HG02981 (cell line): ENCODE data around the gene FAAP20.

ENCODE experiments used
- ATAC-seq: cut with Tn5 transposase; IDR thresholded peaks from one replicate; pipeline ENCODE4 v1.9.1; 2021; ENCODE audit warnings: mild to moderate bottlenecking, moderate library complexity; ENCODE audit not compliant: unreplicated experiment

FAAP20 gene

GRCh38 chr1:2212532-2213491, 18.2 kb upstream of the FAAP20 start:
- no peak for ATAC-seq

- no peak for ATAC-seq
These were observed 17.6 kb upstream of the FAAP20 start for GRCh38 chr1:2212274-2212531.

DNA sequence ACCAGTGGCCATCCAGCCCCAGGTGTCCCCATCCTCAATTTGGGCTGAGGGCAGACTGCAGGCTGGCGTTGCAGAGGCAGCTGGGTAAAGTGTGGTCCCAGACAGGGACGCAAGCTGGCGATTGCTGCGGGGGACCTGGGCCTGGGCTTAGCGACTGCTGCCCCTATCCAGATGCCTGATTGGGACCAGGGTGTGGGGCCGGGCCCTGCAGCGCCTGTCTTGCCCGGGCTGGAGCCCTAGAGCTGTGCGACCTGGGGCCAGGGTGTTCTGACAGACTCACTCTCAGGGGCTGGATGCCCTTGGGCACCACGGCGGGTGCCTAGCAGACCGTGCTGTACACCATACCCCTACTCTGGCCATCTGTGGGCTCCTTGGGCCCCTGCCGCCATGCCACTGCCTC, 16.2 kb upstream of the FAAP20 start:
- no peak for ATAC-seq

GRCh38 chr1:2210084-2210653, 15.6 kb upstream of the FAAP20 start:
- no peak for ATAC-seq

DNA sequence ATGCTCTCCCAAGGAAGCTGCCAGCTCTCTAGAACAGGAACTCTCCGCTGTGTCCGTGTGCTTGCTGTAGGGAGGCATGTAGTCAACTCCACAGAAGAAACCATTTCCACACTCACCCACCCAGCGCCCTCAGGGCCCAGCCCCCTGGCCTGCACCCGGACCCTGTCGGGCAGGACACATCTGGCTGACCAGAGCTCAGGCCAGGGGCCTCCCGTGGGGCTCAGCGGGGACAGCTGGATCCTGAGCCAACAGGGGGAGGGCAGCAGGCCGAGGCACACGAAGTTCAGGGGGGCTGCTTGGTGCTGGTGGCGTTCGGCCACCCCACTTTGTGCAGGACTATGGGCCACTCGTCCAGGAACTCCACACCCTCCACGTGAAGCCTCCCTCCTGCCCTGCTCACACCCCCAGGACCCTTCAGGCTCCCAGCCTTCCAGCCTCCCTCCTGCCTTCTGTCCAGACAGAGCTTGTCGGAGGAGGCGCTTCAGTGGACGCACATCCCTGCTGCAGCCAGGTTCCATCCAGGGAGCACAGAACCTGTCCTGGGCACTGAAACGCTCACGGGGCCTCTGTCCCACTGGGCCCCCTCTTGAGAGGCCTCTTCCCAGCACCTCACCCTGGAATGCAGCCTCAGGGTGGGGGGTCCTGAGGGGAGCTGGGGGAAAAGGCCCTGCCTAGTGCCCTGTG, 15.0 kb upstream of the FAAP20 start:
- ATAC-seq = no peak

DNA sequence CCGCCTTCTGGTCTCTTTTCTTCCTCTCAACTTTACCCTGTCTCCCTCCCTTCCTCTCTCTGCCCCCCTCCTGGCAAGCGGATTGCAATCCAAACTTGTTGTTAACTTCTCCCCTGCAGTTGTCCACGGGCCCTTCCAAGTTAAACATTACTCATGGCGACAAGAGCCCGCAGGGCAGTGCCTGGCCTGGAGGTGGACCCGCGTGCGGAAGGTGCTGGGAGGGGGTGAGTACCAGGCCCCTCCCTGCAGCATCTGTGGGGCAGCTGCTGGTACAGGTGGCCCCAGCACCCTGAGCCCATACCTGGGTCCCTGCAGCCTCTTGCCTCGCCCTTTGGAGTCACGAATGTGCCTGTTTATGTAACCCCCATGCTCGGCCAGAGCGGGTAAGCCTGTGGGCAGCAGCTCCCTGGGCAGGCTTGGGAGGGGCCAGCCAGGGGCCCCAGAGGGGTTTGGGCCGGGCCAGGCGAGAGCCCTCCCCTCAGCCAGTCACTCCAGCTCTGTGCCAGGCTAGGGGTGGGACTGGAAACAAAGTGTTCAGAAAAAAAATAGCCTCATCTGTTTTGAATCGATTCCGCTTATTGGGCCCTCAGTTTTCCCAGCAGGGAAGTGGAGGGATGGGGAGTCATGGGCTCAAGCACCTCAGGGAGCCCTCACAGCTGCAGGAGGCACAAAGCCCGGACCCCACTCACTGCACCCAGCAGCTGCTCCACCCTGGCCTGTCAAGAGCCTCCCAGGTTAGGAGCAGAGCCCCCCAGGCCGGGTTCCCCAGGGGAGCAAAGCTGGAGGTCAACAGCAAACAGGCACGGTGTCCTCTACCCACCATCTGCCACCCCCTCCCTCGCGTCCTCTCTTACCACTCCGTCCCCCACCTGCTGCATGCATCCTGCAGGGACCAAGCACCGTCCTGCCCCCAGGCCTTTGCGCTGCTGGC, 14.0 kb upstream of the FAAP20 start:
- ATAC-seq = no peak

GRCh38 chr1:2206813-2207487, 12.4 kb upstream of the FAAP20 start:
- ATAC-seq = no peak

DNA sequence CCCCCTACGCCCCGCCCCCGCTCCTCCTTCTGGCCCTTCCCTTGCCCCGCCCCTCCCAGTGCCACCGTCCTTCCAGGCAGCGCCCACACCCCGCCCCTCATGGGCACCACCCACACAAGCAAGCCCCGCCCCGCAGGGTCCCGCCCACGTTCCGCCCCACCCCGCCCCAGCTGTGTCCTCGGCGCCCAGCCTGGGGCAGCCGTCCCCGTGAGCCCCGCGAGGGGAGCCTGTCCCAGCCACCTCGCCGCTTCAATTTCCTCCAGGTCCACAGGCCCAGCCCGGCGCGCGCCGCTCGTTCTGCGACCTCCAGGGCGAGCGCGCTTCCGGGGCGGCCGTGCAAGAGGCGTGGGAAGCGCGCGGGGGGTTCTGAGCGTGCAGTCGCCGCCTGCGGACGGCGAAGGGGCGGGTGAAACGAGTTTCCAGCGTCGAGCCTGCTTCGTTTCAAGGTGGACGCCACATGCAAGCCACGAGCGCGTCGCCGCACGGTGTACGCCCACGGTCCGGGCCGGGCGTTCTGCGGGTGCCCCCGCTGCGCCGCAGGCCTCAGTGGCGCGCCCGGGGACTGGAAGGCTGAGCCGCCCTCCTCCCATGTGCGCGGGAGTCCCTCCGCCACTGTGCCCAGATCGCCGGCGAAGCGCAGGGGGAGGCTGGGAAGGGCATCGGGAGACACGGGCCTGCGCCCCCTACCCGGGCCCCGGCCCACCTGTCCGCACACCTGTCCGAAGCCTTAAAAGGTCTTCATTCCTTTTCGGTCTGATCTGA, 10.8 kb upstream of the FAAP20 start:
- peak; percentile 73 for ATAC-seq

GRCh38 chr1:2204415-2205190, 10.0 kb upstream of the FAAP20 start:
- no peak for ATAC-seq

DNA sequence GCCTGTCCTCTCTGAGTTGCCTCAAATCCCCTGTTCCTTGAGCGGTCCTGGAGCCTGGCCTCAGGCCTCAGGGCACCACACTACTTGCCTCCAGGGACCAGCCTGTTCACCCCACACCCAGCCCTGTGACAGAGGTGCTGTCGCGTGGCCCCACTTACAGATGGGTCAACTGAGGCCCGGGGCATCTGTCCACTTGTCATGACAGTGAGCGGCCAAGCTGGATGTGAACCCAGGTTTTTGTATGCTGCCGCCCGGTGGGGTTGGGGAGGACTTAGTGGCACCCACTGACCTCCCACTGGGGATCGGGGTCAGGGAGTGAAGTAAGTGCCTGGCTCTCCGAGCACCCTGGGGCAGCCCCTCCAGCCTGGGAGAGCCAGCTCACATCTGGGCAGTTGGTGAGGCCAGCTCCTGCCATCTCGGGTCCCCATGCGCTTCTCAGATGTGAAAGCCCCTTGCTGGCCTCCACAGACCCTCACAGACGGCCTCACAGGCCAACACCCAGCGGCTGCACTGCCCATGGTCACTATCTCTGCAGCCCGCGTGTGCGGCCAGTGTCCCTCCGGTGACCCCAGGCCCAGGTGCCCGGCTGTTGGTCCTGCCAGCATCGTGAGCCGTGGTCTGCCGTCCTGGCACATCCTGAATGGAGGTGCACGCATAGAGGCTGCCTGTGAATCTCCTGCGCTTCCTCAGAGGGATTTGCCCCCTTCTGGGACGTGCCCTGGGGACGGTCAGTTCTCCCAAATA, 9.3 kb upstream of the FAAP20 start:
- ATAC-seq = no peak

DNA sequence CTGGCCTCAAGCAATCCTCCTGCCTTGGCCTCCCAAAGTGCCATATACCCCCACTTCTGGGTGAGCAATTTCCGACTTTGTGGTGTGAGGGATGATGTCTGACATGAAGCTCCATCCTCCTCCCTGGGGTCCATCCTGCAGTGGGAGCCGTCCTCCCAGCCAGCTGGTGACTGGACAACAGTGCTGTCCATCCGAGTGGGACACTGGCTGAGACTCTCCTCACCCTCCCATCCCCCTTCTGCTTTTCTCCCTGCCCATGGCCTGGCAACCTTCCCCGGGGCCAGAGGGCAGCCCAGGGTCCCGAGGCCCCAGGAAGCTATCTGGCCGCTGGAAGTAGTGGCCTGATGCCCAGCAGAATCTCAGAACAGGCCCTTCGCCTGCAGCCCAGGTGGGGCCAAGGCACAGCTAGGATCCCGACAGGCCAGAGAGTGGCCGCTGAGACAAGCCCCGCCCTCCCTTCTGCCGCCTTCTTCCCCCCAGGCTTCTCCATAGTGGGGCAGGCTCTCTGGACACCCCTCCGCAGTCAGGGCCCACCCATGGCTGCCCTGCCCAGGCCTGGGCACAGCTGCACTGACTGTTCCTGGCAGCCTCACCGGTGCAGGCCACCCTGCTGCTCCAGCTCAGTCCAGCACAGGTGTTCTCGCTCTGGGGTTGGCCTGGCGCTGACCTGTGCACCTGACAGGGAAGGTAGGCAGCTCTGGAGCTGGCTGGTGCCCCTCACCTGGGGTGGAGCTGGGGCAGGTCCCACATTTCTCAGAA, 8.4 kb upstream of the FAAP20 start:
- no peak for ATAC-seq

DNA sequence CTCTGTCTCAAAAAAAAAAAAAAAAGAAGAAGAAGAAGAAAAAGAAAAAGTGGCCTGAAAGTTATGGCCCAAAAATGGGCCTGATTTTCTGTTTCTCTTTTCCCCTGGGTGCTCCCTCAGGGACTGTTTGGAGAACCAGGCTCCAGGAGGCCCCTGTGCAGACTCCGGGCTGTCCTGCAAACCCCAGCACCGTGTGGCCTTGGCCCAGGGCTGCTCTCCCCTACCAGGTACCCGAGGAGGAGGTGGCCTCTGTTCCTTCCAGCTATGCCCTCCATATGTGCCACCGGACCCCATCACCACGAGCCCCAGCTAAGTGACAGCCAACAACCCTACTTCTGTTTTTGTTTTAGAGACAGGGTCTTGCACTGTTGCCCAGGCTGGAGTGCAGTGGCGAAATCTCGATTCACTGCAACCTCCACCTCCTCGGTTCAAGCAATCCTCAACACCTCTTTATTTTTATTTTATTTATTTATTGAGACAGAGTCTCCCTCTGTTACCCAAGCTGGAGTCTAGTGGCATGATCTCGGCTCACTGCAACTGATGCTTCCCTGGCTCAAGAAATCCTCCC, 7.5 kb upstream of the FAAP20 start:
- no peak for ATAC-seq

DNA sequence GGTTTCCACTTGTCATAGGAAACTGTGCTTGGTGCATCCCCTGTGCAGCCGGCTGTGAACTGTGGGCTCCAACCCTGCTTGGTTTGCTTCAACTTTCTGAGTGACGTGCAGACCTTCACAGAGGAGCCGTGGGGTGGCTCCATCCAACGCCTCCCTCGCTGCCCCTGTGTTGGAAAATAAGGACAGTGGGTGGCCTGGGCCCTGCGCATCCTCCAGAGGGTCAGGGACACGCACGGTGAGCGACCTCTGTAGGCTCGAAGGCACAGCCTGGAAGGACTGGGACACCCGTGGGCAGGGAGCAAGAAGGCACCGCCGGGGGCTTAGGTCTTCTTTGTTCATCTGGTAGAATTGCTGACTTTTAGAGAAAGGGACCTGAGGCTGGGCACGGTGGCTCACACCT, 6.5 kb upstream of the FAAP20 start:
- no peak for ATAC-seq

GRCh38 chr1:2200308-2200943, 5.9 kb upstream of the FAAP20 start:
- no peak for ATAC-seq

DNA sequence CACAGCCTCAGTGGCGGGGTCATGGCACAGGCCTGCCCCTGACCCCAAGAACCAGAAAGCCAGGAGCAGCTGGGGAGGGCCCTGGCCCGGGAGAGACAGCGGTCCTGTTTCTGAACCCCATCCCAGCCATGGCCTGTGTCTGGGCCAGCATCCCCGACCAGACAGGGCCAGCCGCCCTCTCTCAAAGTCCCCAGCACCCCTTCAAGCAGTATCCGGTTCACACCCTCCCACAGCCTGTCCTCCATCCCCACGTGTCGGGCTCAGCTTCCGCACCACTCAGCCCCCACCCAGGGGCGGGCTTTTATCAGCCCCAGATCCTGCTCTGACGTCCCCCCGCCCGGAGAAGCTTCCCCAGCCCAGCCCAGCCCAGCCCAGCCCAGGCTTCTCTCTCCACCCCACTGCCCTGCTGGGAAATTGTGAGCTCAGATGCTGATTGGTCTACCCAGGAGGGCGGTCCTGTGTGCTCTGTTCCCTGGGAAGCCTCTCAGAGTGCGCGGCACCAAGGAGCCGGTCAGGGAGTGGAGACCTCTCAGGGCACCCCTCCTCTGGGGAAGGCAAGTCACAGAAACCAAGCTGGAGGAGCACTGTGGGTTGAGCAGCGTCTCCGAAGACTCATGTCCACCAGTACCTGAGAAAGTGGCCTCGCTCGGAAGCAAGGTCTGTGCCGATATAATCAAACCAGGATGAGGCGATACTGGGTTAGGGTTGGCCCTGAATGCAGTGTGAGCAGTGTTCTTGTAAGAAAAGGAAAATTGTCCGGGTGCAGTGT, 4.7 kb upstream of the FAAP20 start:
- peak; percentile 42 for ATAC-seq

GRCh38 chr1:2198571-2198970, 4.0 kb upstream of the FAAP20 start:
- no peak for ATAC-seq
